ENCODE measurements around the gene PCDHA13. TPM values are rescaled to one million over a fixed set of nuclear protein-coding genes. Genes with fewer than 3 reads are reported as not detected.
"Not testable (repeated sequence)": the region's sequence is repeated elsewhere in the genome, so short reads cannot be mapped to it uniquely, and the experiment has no call there.

PCDHA13 gene
- total RNA-seq, 1 donor from 2014 or later, result 0.10 TPM

DNA sequence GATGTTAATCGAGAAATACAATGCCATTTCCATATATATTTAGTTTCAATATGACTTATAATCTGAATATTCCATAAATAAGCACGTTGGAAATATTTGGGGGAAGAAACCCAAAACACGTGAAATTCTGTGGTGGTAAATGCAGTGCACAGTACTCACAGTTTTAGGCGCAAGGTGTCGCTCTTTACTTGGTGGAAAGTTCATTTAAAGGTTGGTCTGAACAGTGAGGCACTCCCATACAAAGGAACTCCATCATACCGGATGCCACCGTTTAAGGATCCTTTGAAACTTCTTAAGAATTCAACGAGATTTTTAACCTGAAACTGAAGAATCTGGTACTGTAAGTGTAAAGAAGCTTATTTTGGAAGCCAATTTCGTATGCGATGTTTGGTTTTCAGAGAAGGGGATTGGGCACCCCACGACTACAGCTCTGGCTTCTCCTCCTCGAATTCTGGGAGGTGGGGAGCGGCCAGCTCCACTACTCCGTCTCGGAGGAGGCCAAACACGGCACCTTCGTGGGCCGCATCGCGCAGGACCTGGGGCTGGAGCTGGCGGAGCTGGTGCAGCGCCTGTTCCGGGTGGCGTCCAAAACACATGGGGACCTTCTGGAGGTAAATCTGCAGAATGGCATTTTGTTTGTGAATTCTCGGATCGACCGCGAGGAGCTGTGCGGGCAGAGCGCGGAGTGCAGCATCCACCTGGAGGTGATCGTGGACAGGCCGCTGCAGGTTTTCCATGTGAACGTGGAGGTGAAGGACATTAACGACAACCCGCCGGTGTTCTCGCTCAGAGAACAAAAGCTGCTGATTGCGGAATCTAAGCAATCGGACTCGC lies 13.0 kb upstream of the PCDHA13 start, which contains the start of gene PCDHA11:
Gene PCDHA11 (plus strand): TSS at position 237 of the 834 bp plus-strand sequence. CDS start 147 bp downstream, at position 384.
- DNase-seq, result no peak

GRCh38 chr5:140869555-140869886 lies 12.4 kb upstream of the PCDHA13 start:
- intact Hi-C loops (cut with micrococcal nuclease), result no loop called here
- no peak for DNase-seq
- no peak for ATAC-seq

More for the DNA sequence above, 13.0 kb upstream of the PCDHA13 start, which contains the start of gene PCDHA11:
- no peak for ATAC-seq
- intact Hi-C loops (cut with micrococcal nuclease), result no loop called here

- intact Hi-C loops (cut with micrococcal nuclease), result no loop called here
- DNase-seq (no peak), ATAC-seq (no peak)
Observed at GRCh38 chr5:140870221-140871201, 11.4 kb upstream of the PCDHA13 start.

DNA sequence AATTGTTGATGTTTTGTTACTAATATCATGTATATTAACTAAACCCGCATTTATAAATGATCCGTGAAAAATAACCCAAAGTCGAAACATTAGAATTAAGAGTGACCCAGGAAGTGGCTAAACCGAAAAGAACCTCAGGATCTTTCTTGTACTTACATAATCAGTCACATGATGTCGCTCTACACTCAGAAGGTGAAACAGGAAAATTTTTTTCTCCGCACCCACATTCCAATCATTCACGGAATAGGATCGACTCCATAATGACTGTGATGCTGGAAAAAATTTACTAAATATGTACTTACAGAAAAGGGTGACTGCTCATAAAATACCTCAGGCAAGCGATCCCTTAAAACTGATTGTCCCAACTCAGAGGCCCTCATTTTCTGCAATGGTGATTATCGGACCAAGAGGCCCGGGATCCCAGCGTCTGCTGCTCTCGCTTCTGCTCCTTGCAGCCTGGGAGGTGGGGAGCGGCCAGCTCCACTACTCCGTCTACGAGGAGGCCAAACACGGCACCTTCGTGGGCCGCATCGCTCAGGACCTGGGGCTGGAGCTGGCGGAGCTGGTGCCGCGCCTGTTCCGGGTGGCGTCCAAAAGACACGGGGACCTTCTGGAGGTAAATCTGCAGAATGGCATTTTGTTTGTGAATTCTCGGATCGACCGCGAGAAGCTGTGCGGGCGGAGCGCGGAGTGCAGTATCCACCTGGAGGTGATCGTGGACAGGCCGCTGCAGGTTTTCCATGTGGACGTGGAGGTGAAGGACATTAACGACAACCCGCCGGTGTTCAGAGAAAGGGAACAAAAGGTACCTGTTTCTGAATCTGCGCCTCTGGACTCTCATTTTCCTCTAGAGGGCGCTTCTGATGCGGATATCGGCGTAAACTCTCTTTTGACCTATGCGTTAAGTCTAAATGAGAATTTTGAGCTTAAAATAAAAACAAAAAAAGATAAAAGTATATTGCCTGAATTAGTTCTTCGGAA lies 6.5 kb upstream of the PCDHA13 start, which contains the start of gene PCDHA12:
Gene PCDHA12 (plus strand): TSS at position 224 of the 981 bp plus-strand sequence. CDS start 165 bp downstream, at position 389.
- ATAC-seq, result no peak
- DNase-seq, result no peak
- intact Hi-C loops (cut with micrococcal nuclease), result no loop called here

DNA sequence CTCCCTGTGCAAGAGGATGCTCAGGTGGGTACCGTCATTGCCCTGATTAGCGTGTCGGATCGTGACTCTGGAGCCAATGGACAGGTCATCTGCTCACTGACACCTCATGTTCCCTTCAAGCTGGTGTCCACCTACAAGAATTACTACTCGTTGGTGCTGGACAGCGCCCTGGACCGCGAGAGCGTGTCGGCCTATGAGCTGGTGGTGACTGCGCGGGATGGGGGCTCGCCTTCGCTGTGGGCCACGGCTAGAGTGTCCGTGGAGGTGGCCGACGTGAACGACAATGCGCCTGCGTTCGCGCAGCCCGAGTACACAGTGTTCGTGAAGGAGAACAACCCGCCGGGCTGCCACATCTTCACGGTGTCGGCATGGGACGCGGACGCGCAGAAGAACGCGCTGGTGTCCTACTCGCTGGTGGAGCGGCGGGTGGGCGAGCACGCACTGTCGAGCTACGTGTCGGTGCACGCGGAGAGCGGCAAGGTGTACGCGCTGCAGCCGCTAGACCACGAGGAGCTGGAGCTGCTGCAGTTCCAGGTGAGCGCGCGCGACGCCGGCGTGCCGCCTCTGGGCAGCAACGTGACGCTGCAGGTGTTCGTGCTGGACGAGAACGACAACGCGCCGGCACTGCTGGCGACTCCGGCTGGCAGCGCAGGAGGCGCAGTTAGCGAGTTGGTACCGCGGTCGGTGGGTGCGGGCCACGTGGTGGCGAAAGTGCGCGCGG lies 5.2 kb upstream of the PCDHA13 start:
- DNase-seq; intact Hi-C loops (cut with micrococcal nuclease); ATAC-seq: not testable (repeated sequence)

DNA sequence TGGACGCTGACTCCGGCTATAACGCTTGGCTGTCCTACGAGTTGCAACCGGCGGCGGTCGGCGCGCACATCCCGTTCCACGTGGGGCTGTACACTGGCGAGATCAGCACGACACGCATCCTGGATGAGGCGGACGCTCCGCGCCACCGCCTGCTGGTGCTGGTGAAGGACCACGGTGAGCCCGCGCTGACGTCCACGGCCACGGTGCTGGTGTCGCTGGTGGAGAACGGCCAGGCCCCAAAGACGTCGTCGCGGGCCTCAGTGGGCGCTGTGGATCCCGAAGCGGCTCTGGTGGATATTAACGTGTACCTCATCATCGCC lies 4.7 kb upstream of the PCDHA13 start:
- no peak for ATAC-seq
- no peak for DNase-seq
- intact Hi-C loops (cut with micrococcal nuclease), result no loop called here

DNA sequence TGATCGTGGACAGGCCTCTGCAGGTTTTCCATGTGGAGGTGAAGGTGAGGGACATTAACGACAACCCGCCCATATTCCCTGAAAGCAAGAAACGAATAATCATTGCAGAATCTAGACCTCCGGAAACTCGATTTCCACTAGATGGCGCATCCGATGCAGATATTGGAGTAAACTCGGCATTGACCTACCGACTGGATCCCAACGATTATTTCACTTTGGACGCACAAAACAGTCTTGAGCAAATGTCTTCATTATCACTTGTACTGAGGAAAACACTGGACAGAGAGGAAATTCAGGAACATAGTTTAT lies 621 bp downstream of the PCDHA13 start:
- DNase-seq (no peak), ATAC-seq (no peak)
- intact Hi-C loops (cut with micrococcal nuclease), result no loop called here

GRCh38 chr5:140883373-140883772 lies 1.4 kb downstream of the PCDHA13 start:
- DNase-seq (no peak), ATAC-seq (no peak)
- intact Hi-C loops (cut with micrococcal nuclease), result no loop called here

- DNase-seq (no peak), ATAC-seq (no peak)
- intact Hi-C loops (cut with micrococcal nuclease), result no loop called here
Observed at GRCh38 chr5:140883927-140884697, 2.2 kb downstream of the PCDHA13 start.

DNA sequence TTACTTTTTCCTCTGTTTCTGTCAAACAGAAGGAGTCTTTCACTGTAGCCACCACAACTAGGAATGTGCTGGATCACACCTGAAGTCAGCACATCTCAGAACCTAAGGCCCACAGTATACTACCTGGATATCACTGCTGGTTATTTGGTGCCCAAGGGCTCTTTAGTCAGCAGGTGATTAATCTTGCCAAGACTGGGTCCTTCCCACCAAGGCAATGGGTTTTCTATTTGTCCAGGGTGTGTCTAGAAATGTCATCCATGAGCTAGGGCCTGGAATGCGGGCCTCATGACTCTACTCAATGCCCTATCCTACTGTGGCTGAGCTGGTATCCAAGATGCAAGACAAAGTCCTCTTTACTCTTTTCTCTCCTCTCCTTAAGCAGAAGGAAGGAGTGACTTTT lies 34.4 kb downstream of the PCDHA13 start:
- DNase-seq (no peak), ATAC-seq (no peak)
- intact Hi-C loops (cut with micrococcal nuclease), result no loop called here

- DNase-seq, result no peak
Observed at GRCh38 chr5:140923601-140924000, 41.7 kb downstream of the PCDHA13 start.

GRCh38 chr5:140925806-140926442 lies 44.0 kb downstream of the PCDHA13 start, which contains the start of gene PCDHAC1:
Gene PCDHAC1 (plus strand): TSS chr5:140926299. CDS start chr5:140926893, 594 bp downstream.
- DNase-seq, result peak; percentile 28

More at GRCh38 chr5:140923601-140924000, 41.7 kb downstream of the PCDHA13 start:
- intact Hi-C loops (cut with micrococcal nuclease), result no loop called here
- no peak for ATAC-seq

GRCh38 chr5:140926443-140927227 lies 44.7 kb downstream of the PCDHA13 start:
- DNase-seq (peak; percentile 80), ATAC-seq (peak; percentile 94)
- intact Hi-C loops (cut with micrococcal nuclease), result no loop called here

More at GRCh38 chr5:140925806-140926442, 44.0 kb downstream of the PCDHA13 start, which contains the start of gene PCDHAC1:
- intact Hi-C loops (cut with micrococcal nuclease), result no loop called here
- ATAC-seq, result peak; percentile 67

- ATAC-seq (no peak), DNase-seq (no peak)
- intact Hi-C loops (cut with micrococcal nuclease), result no loop called here
Observed at GRCh38 chr5:140927228-140927573, 45.3 kb downstream of the PCDHA13 start.

All from left ventricle myocardium superior (tissue), 1 donor.